GM23338 (cell line): Measurements from ENCODE around the gene BCL10. TPM values are rescaled to one million over a fixed set of nuclear protein-coding genes. Genes with fewer than 3 reads are reported as not detected.

Experiments
- ATAC-seq: fragments of 200-7000 bp; cut with Tn5 transposase; 3 replicates; pipeline ENCODE4 v1.9.1; 2020
- DNase-seq: peaks from one replicate; pipeline ENCODE4 v3.0.0-alpha.2; 2015; ENCODE audit warnings: low spot score
- H2AFZ ChIP-seq: fragments of 200-600 bp; sonication (generic); 2 replicates; pipeline ENCODE4 v1.8.0; 2016; ENCODE audit warnings: antibody characterized with exemption, mild to moderate bottlenecking, moderate library complexity
- H3F3A ChIP-seq: fragments of 200-600 bp; sonication (generic); replicated peaks from 2 replicates; pipeline ENCODE4 v1.8.0; 2017; ENCODE audit warnings: antibody characterized with exemption, mixed run types, low read depth
- H3K27ac ChIP-seq: fragments of 200-600 bp; sonication (generic); 2 replicates; pipeline ENCODE4 v1.6.1; 2016; ENCODE audit warnings: low read depth
- H3K27me3 ChIP-seq: fragments of 200-600 bp; sonication (generic); 2 replicates; pipeline ENCODE4 v1.8.0; 2016; ENCODE audit warnings: mild to moderate bottlenecking, mixed run types, moderate library complexity; ENCODE audit not compliant: insufficient read depth
- H3K36me3 ChIP-seq: fragments of 200-600 bp; sonication (generic); 2 replicates; pipeline ENCODE4 v1.8.0; 2016; ENCODE audit warnings: mild to moderate bottlenecking; ENCODE audit not compliant: insufficient read depth
- H3K4me1 ChIP-seq: fragments of 200-600 bp; sonication (generic); 2 replicates; pipeline ENCODE4 v1.8.0; 2016; ENCODE audit warnings: mild to moderate bottlenecking, moderate library complexity; ENCODE audit not compliant: insufficient read depth
- H3K4me2 ChIP-seq: fragments of 200-600 bp; sonication (generic); 2 replicates; pipeline ENCODE4 v1.7.1; 2017; ENCODE audit warnings: mixed run types
- H3K4me3 ChIP-seq: fragments of 200-600 bp; sonication (generic); 2 replicates; pipeline ENCODE4 v1.6.1; 2016; ENCODE audit warnings: mixed run types
- H3K79me2 ChIP-seq: fragments of 200-600 bp; sonication (generic); replicated peaks from 2 replicates; pipeline ENCODE4 v1.8.0; 2017; ENCODE audit warnings: mild to moderate bottlenecking; ENCODE audit not compliant: insufficient read depth
- H3K9me2 ChIP-seq: fragments of 200-600 bp; sonication (generic); 2 replicates; pipeline ENCODE4 v1.8.0; 2017; ENCODE audit not compliant: insufficient read depth
- H4K20me1 ChIP-seq: fragments of 200-600 bp; sonication (generic); replicated peaks from 2 replicates; pipeline ENCODE4 v1.8.0; 2017; ENCODE audit warnings: mild to moderate bottlenecking; ENCODE audit not compliant: insufficient read depth
- H3K27ac Mint-ChIP-seq: 2 replicates; pipeline ENCODE4 v1.8.0; 2020; ENCODE audit warnings: inconsistent platforms, mild to moderate bottlenecking, moderate library complexity, mixed read lengths
- H3K27me3 Mint-ChIP-seq: 3 replicates; pipeline ENCODE4 v1.8.0; 2022; ENCODE audit warnings: low read depth, mild to moderate bottlenecking, moderate library complexity, mixed read lengths, inconsistent platforms; ENCODE audit not compliant: insufficient read depth, poor library complexity
- H3K36me3 Mint-ChIP-seq: 3 replicates; pipeline ENCODE4 v1.8.0; 2021; ENCODE audit warnings: low read depth, mild to moderate bottlenecking, inconsistent platforms, moderate library complexity, mixed read lengths
- H3K4me1 Mint-ChIP-seq: 3 replicates; pipeline ENCODE4 v1.8.0; 2020; ENCODE audit warnings: mild to moderate bottlenecking, inconsistent platforms, mixed read lengths
- H3K4me3 Mint-ChIP-seq: 3 replicates; pipeline ENCODE4 v1.8.0; 2021; ENCODE audit warnings: moderate library complexity, mild to moderate bottlenecking, inconsistent platforms, mixed read lengths
- H3K9me3 Mint-ChIP-seq: 3 replicates; pipeline ENCODE4 v1.8.0; 2020; ENCODE audit warnings: moderate library complexity, mild to moderate bottlenecking, inconsistent platforms, mixed read lengths
- CREB1 ChIP-seq: fragments of 250-450 bp; sonication (Bioruptor Pico); IDR thresholded peaks from 2 replicates; pipeline ENCODE4 v1.5.0; 2020; ENCODE audit warnings: low read depth, mild to moderate bottlenecking, moderate library complexity
- EZH2 ChIP-seq: fragments of 200-600 bp; sonication (generic); IDR thresholded peaks from one replicate; pipeline ENCODE4 v1.8.0; 2017; ENCODE audit warnings: antibody characterized with exemption, mild to moderate bottlenecking, low read depth; ENCODE audit not compliant: unreplicated experiment
- EZH2phosphoT487 ChIP-seq: fragments of 200-600 bp; sonication (generic); IDR thresholded peaks from one replicate; pipeline ENCODE4 v1.8.1; 2018; ENCODE audit warnings: antibody characterized with exemption; ENCODE audit not compliant: unreplicated experiment
- JUNB ChIP-seq: IDR thresholded peaks from one replicate; pipeline ENCODE4 v1.6.1; 2016; ENCODE audit warnings: antibody characterized with exemption; ENCODE audit not compliant: unreplicated experiment
- NANOG ChIP-seq: IDR thresholded peaks from 2 replicates; pipeline ENCODE4 v1.6.1; 2016; ENCODE audit warnings: antibody characterized with exemption, borderline replicate concordance
- POLR2AphosphoS5 ChIP-seq: IDR thresholded peaks from 2 replicates; pipeline ENCODE4 v1.6.1; 2016; ENCODE audit warnings: antibody characterized with exemption, low read depth
- STAT1 ChIP-seq: IDR thresholded peaks from one replicate; pipeline ENCODE4 v1.6.1; 2016; ENCODE audit warnings: antibody characterized with exemption; ENCODE audit not compliant: unreplicated experiment
- ZNF114 ChIP-seq: fragments of 250-450 bp; sonication (Bioruptor Pico); IDR thresholded peaks from 2 replicates; pipeline ENCODE4 v1.5.0; 2020; ENCODE audit warnings: mild to moderate bottlenecking, moderate library complexity
- ZNF331 ChIP-seq: fragments of 250-450 bp; sonication (Bioruptor Pico); IDR thresholded peaks from 2 replicates; pipeline ENCODE4 v1.5.0; 2020; ENCODE audit warnings: low read depth, mild to moderate bottlenecking, moderate library complexity
- polyA plus RNA-seq: library from polyadenylated mRNA; unstranded; fragments of >200 nt; fragmentation: Nextera tagmentation; extraction: Ambion mirVana; gene quantifications from 2 replicates; pipeline ENCODE4 v1.2.1, GENCODE V29; 2016
- total RNA-seq: library from RNA; depleted of rRNA; stranded (reverse); fragments of >200 nt; shearing (Covaris generic); gene quantifications from 2 replicates; pipeline ENCODE4 v1.2.3, GENCODE V29; 2014
- TF ChIP-seq, protein P1 (sequence below): fragments of 250-450 bp; sonication (Bioruptor Pico); IDR thresholded peaks from 2 replicates; pipeline ENCODE4 v1.5.0; 2020; ENCODE audit warnings: mild to moderate bottlenecking, moderate library complexity
- TF ChIP-seq, protein P2 (sequence below), 2 experiments: fragments of 200-600 bp in 1 of 2; sonication (generic) in 1 of 2; conservative IDR thresholded peaks; 2 replicates each; pipeline versions ENCODE4 v1.5.1 to v1.6.1; 2016 to 2017; ENCODE audit warnings: antibody characterized with exemption in 2 of 2, low read depth in 2 of 2, mild to moderate bottlenecking in 2 of 2, moderate library complexity in 1 of 2
- TF ChIP-seq, protein P3 (sequence below): IDR thresholded peaks from 2 replicates; pipeline ENCODE4 v1.6.1; 2016; ENCODE audit warnings: antibody characterized with exemption

The BCL10 gene
- total and polyA plus RNA-seq, 2 experiments from 2014 or later = 23.1 to 33.7 TPM

DNA sequence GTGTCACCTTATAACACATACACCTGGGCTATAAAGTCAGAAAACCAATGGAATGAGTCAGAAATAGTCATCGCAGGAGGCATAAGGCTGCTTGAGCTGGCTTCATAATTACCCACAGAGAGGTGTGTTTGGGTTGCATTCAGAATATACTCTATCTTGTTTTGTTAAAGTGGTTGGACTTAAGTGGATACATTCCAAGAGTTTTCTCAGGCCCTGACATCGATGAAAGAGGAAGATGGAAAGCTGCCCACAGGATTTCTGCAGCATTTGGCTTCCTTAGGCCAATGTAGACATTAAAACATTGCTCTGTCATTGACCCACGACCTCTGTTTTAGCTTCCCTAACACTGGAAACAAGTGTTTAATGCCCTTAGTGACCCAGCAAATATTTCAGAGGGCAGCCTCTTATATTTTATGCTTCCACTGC is 18.6 kb upstream of the BCL10 start (continued):
- TF ChIP-seq EZH2 (no peak), ZNF331 (CRISPR knock-in tag) (no peak), ZNF114 (CRISPR knock-in tag) (no peak)

DNA sequence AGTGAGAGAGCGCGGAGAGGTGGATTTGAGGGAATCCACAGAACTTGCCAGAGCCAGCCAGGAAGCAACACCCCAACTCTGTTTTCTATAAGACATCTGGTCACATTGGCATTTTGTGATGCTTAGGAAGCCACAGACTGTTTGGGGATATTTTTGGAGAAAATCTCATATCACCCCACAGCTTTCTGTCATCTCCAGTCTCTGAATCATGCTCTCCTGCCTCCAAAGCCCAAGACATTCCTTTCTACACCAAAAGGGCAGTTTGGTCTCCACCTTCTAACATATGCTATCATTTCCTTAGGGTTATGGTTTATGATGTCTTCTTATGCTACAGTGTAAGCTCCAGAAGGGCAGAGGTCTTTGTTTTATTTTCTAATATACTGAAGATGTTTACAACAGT is 14.4 kb upstream of the BCL10 start:
- Histone ChIP-seq H3K79me2 (no peaks in the 10 kb centered on the region), H3K4me1 (no peaks in the 10 kb centered on the region), H3K4me2 (no peak overlapping the region), H3F3A (no peaks in the 10 kb centered on the region), H3K4me3 (no peak overlapping the region), H3K9me2 (no peaks in the 10 kb centered on the region), H2AFZ (no peak overlapping the region), H3K36me3 (no peaks in the 10 kb centered on the region), H3K27me3 (no peaks in the 10 kb centered on the region), H4K20me1 (no peaks in the 10 kb centered on the region), H3K27ac (no peak overlapping the region)
- DNase-seq = no peak
- Mint-ChIP-seq H3K36me3 (no peaks in the 10 kb centered on the region), H3K27me3 (peaks cover 5% of the 10 kb centered on the region), H3K4me3 (no peak overlapping the region), H3K4me1 (no peaks in the 10 kb centered on the region), H3K9me3 (no peaks in the 10 kb centered on the region), H3K27ac (no peak overlapping the region)
- no peak for ATAC-seq
- TF ChIP-seq ZNF331 (CRISPR knock-in tag) (no peak), NANOG (no peak), STAT1 (no peak)

DNA sequence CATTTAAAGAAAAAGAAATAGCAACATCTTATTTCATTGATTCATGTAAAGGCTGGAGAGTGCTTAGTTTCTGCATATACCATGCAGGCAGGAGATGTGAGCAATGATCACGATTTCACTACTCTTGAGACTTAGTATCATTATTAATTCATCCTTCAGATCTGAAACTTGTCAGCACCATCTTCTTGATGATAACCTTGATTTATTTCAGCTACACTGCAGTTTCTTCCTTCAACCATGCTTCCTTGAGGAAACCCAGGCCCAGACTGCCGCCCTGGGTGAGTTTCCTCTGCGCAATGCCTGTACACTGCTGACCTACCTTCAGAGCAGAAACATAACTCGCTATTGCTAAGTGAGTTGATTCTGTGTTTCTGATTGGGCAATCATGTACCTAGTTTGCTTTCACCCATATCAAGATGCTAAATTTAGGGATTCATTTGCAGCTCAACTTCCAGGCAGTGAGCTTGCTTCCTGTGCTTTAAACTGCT is 13.5 kb upstream of the BCL10 start:
- Histone ChIP-seq H3K27ac (no peak overlapping the region), H3K79me2 (no peaks in the 10 kb centered on the region), H3K36me3 (no peaks in the 10 kb centered on the region), H4K20me1 (no peaks in the 10 kb centered on the region), H3K27me3 (no peaks in the 10 kb centered on the region), H3K4me2 (no peak overlapping the region), H3F3A (no peaks in the 10 kb centered on the region), H2AFZ (0 out of 2 replicates have a peak overlapping the region, but pooled peaks have one; percentile 10), H3K4me1 (no peaks in the 10 kb centered on the region), H3K4me3 (no peak overlapping the region), H3K9me2 (no peaks in the 10 kb centered on the region)
- Mint-ChIP-seq H3K27me3 (peaks cover 5% of the 10 kb centered on the region), H3K36me3 (no peaks in the 10 kb centered on the region), H3K27ac (no peak overlapping the region), H3K9me3 (no peaks in the 10 kb centered on the region), H3K4me1 (no peaks in the 10 kb centered on the region), H3K4me3 (no peak overlapping the region)
- ATAC-seq (no peak), DNase-seq (no peak)
- TF ChIP-seq STAT1 = no peak
- TF ChIP-seq POLR2AphosphoS5 = no peak
- no peak for TF ChIP-seq ZNF331 (CRISPR knock-in tag)
- TF ChIP-seq, protein P1, sequence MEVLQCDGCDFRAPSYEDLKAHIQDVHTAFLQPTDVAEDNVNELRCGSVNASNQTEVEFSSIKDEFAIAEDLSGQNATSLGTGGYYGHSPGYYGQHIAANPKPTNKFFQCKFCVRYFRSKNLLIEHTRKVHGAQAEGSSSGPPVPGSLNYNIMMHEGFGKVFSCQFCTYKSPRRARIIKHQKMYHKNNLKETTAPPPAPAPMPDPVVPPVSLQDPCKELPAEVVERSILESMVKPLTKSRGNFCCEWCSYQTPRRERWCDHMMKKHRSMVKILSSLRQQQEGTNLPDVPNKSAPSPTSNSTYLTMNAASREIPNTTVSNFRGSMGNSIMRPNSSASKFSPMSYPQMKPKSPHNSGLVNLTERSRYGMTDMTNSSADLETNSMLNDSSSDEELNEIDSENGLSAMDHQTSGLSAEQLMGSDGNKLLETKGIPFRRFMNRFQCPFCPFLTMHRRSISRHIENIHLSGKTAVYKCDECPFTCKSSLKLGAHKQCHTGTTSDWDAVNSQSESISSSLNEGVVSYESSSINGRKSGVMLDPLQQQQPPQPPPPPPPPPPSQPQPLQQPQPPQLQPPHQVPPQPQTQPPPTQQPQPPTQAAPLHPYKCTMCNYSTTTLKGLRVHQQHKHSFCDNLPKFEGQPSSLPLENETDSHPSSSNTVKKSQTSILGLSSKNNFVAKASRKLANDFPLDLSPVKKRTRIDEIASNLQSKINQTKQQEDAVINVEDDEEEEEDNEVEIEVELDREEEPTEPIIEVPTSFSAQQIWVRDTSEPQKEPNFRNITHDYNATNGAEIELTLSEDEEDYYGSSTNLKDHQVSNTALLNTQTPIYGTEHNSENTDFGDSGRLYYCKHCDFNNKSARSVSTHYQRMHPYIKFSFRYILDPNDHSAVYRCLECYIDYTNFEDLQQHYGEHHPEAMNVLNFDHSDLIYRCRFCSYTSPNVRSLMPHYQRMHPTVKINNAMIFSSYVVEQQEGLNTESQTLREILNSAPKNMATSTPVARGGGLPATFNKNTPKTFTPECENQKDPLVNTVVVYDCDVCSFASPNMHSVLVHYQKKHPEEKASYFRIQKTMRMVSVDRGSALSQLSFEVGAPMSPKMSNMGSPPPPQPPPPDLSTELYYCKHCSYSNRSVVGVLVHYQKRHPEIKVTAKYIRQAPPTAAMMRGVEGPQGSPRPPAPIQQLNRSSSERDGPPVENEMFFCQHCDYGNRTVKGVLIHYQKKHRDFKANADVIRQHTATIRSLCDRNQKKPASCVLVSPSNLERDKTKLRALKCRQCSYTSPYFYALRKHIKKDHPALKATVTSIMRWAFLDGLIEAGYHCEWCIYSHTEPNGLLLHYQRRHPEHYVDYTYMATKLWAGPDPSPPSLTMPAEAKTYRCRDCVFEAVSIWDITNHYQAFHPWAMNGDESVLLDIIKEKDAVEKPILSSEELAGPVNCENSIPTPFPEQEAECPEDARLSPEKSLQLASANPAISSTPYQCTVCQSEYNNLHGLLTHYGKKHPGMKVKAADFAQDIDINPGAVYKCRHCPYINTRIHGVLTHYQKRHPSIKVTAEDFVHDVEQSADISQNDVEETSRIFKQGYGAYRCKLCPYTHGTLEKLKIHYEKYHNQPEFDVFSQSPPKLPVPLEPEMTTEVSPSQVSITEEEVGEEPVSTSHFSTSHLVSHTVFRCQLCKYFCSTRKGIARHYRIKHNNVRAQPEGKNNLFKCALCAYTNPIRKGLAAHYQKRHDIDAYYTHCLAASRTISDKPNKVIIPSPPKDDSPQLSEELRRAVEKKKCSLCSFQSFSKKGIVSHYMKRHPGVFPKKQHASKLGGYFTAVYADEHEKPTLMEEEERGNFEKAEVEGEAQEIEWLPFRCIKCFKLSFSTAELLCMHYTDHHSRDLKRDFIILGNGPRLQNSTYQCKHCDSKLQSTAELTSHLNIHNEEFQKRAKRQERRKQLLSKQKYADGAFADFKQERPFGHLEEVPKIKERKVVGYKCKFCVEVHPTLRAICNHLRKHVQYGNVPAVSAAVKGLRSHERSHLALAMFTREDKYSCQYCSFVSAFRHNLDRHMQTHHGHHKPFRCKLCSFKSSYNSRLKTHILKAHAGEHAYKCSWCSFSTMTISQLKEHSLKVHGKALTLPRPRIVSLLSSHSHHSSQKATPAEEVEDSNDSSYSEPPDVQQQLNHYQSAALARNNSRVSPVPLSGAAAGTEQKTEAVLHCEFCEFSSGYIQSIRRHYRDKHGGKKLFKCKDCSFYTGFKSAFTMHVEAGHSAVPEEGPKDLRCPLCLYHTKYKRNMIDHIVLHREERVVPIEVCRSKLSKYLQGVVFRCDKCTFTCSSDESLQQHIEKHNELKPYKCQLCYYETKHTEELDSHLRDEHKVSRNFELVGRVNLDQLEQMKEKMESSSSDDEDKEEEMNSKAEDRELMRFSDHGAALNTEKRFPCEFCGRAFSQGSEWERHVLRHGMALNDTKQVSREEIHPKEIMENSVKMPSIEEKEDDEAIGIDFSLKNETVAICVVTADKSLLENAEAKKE (CRISPR knock-in tag) = no peak
- TF ChIP-seq, protein P2, sequence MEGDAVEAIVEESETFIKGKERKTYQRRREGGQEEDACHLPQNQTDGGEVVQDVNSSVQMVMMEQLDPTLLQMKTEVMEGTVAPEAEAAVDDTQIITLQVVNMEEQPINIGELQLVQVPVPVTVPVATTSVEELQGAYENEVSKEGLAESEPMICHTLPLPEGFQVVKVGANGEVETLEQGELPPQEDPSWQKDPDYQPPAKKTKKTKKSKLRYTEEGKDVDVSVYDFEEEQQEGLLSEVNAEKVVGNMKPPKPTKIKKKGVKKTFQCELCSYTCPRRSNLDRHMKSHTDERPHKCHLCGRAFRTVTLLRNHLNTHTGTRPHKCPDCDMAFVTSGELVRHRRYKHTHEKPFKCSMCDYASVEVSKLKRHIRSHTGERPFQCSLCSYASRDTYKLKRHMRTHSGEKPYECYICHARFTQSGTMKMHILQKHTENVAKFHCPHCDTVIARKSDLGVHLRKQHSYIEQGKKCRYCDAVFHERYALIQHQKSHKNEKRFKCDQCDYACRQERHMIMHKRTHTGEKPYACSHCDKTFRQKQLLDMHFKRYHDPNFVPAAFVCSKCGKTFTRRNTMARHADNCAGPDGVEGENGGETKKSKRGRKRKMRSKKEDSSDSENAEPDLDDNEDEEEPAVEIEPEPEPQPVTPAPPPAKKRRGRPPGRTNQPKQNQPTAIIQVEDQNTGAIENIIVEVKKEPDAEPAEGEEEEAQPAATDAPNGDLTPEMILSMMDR (conservative IDR thresholded peaks at IDR 0.05; ENCODE audit: low read depth in 2 of 2) = no peak
- TF ChIP-seq JUNB = no peak
- no peak for TF ChIP-seq CREB1 (CRISPR knock-in tag)
- TF ChIP-seq, protein P3, sequence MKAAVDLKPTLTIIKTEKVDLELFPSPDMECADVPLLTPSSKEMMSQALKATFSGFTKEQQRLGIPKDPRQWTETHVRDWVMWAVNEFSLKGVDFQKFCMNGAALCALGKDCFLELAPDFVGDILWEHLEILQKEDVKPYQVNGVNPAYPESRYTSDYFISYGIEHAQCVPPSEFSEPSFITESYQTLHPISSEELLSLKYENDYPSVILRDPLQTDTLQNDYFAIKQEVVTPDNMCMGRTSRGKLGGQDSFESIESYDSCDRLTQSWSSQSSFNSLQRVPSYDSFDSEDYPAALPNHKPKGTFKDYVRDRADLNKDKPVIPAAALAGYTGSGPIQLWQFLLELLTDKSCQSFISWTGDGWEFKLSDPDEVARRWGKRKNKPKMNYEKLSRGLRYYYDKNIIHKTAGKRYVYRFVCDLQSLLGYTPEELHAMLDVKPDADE = no peak
- no peak for TF ChIP-seq NANOG
- no peak for TF ChIP-seq ZNF114 (CRISPR knock-in tag)
- TF ChIP-seq EZH2phosphoT487 = no peak
